K562 (cell line): ENCODE data around the gene MAS1L. TPM values are rescaled to one million over a fixed set of nuclear protein-coding genes. Genes with fewer than 3 reads are reported as not detected.

ENCODE experiments used
- ATAC-seq: fragments of 200-7000 bp; cut with Tn5 transposase; 3 replicates; pipeline ENCODE4 v1.9.1; 2020; ENCODE audit warnings: moderate library complexity
- BruUV-seq: library from RNA; stranded (reverse); fragments of 400-500 nt; replicated peaks from 2 replicates; lab custom pipeline; 2021; lab: Mats Ljungman, UMichigan
- CTCF ChIA-PET: fragments of 300-600 bp; formaldehyde crosslinking; extraction: SDS; loops from one replicate; lab custom pipeline; 2021; ENCODE audit warnings: low intra/inter-chr PET ratio; lab: Yijun Ruan, JAX
- POLR2A ChIA-PET: fragments of 300-600, 350-650 bp; sonication (Branson Sonifier 250); formaldehyde crosslinking; extraction: SDS; loops from one replicate; lab custom pipeline; 2021; ENCODE audit warnings: antibody characterized with exemption, inconsistent platforms; lab: Yijun Ruan, JAX
- DNase-seq, 4 experiments: peaks; one replicate each; pipeline versions ENCODE4 v3.0.0 to v3.0.0-alpha.2; 2011 to 2018; ENCODE audit warnings: low spot score in 3 of 4, mixed read lengths in 3 of 4; ENCODE audit errors: extremely low read depth in 1 of 4
- FAIRE-seq: peaks from 2 replicates; lab custom pipeline; 2011; peaks lifted over from hg19 to GRCh38; lab: Jason Lieb, UNC
- H2AFZ ChIP-seq: 2 replicates; pipeline ENCODE4 v1.6.0; 2011; ENCODE audit warnings: low read depth, low read length, control low read depth, inconsistent platforms
- H3K27ac ChIP-seq: fragments of 200-600 bp; 3 replicates; pipeline ENCODE4 v1.8.0; 2011; ENCODE audit warnings: low read depth, mild to moderate bottlenecking, control low read depth, inconsistent platforms, low read length, moderate library complexity, mixed read lengths; ENCODE audit errors: extremely low read depth
- H3K27me3 ChIP-seq, 2 experiments: fragments of 300-600 bp in 1 of 2; 2 replicates in 1 of 2; 3 replicates in 1 of 2; pipeline versions ENCODE4 v1.6.0 to v1.8.0; 2011; ENCODE audit warnings: inconsistent platforms in 2 of 2, low read length in 2 of 2, mild to moderate bottlenecking in 1 of 2, mixed read lengths in 1 of 2, moderate library complexity in 1 of 2; ENCODE audit not compliant: control insufficient read depth in 2 of 2, insufficient read depth in 2 of 2
- H3K36me3 ChIP-seq: fragments of 300-600 bp; 3 replicates; pipeline ENCODE4 v1.8.0; 2011; ENCODE audit warnings: mild to moderate bottlenecking, low read length, inconsistent platforms; ENCODE audit not compliant: control insufficient read depth, insufficient read depth
- H3K4me1 ChIP-seq, 2 experiments: fragments of 200-600 bp in 1 of 2; replicated peaks in 1 of 2; 2 replicates in 1 of 2; 3 replicates in 1 of 2; pipeline versions ENCODE4 v1.5.1 to v1.8.0; 2011; ENCODE audit warnings: inconsistent platforms in 2 of 2, low read length in 2 of 2, mild to moderate bottlenecking in 1 of 2, mixed read lengths in 1 of 2, moderate library complexity in 1 of 2; ENCODE audit not compliant: control insufficient read depth in 2 of 2, insufficient read depth in 2 of 2
- H3K4me2 ChIP-seq: 2 replicates; pipeline ENCODE4 v1.6.1; 2011; ENCODE audit warnings: low read length, control low read depth, inconsistent platforms, mixed read lengths; ENCODE audit not compliant: insufficient read depth
- H3K4me3 ChIP-seq: fragments of 200-600 bp; sonication (generic), shearing (Covaris generic); 2 replicates; pipeline ENCODE4 v1.5.1; 2016; ENCODE audit warnings: control low read depth, inconsistent platforms
- H3K79me2 ChIP-seq: fragments of 200-600 bp; 3 replicates; pipeline ENCODE4 v1.8.0; 2011; ENCODE audit warnings: low read length, inconsistent platforms; ENCODE audit not compliant: control insufficient read depth, insufficient read depth
- H3K9ac ChIP-seq, 2 experiments: 2 replicates each; pipeline versions ENCODE4 v1.6.0 to v1.6.1; 2011; ENCODE audit warnings: low read depth in 2 of 2, low read length in 2 of 2, control low read depth in 1 of 2, inconsistent platforms in 1 of 2, mild to moderate bottlenecking in 1 of 2, mixed read lengths in 1 of 2; ENCODE audit not compliant: insufficient read depth in 1 of 2
- H3K9me1 ChIP-seq: one replicate; pipeline ENCODE4 v1.6.0; 2011; ENCODE audit warnings: inconsistent platforms, mild to moderate bottlenecking, low read length, moderate library complexity; ENCODE audit not compliant: control insufficient read depth, insufficient read depth
- H3K9me3 ChIP-seq: replicated peaks from 2 replicates; pipeline ENCODE4 v1.5.1; 2011; ENCODE audit warnings: low read depth, low read length, inconsistent platforms; ENCODE audit not compliant: control insufficient read depth, insufficient read depth
- H4K20me1 ChIP-seq: replicated peaks from 2 replicates; pipeline ENCODE4 v1.6.1; 2011; ENCODE audit warnings: low read length, inconsistent platforms, mixed read lengths; ENCODE audit not compliant: control insufficient read depth, insufficient read depth
- BRCA1 ChIP-seq, 2 experiments: fragments of 450-650 bp in 1 of 2; sonication (generic) in 1 of 2; formaldehyde crosslinking in 1 of 2; IDR thresholded peaks; 2 replicates each; pipeline versions ENCODE4 v1.5.0 to v1.6.1; 2017 to 2020; ENCODE audit warnings: mild to moderate bottlenecking in 1 of 2, missing genetic modification reagents in 1 of 2
- CBX1 ChIP-seq: sonication (generic); IDR thresholded peaks from 2 replicates; pipeline ENCODE4 v1.6.1; 2016; ENCODE audit warnings: antibody characterized with exemption, low read depth, mild to moderate bottlenecking
- CXXC5 ChIP-seq: fragments of 250-450 bp; sonication (Bioruptor Pico); IDR thresholded peaks from 2 replicates; pipeline ENCODE4 v1.8.0; 2022; ENCODE audit warnings: inconsistent platforms, mild to moderate bottlenecking, moderate library complexity
- ETV6 ChIP-seq, 3 experiments: fragments of 150-350 bp in 1 of 3; sonication (generic) in 1 of 3; formaldehyde crosslinking in 1 of 3; IDR thresholded peaks; 2 replicates each; pipeline versions ENCODE4 v1.6.1 to v1.8.0; 2014 to 2022; ENCODE audit warnings: borderline replicate concordance in 2 of 3, low read depth in 2 of 3, antibody characterized with exemption in 1 of 3, low read length in 1 of 3, mild to moderate bottlenecking in 1 of 3, missing genetic modification reagents in 1 of 3
- MTF1 ChIP-seq: fragments of 250-450 bp; sonication (Bioruptor Pico); IDR thresholded peaks from 2 replicates; pipeline ENCODE4 v1.9.0; 2021; ENCODE audit warnings: moderate library complexity, mild to moderate bottlenecking, inconsistent platforms, borderline replicate concordance
- RUNX1 ChIP-seq: sonication (generic); IDR thresholded peaks from 2 replicates; pipeline ENCODE4 v1.6.1; 2016; ENCODE audit warnings: antibody characterized with exemption, low read depth
- SRSF3 ChIP-seq: fragments of 200-400 bp; formaldehyde crosslinking; IDR thresholded peaks from 2 replicates; pipeline ENCODE4 v1.6.1; 2016; ENCODE audit warnings: mild to moderate bottlenecking, low read length, moderate library complexity; ENCODE audit not compliant: insufficient read depth
- WGBS: fragments of 100-300 bp; shearing (Covaris generic); methylation state at CpG from one replicate; pipeline ENCODE4 v1.1.6; 2016; ENCODE audit warnings: low coverage, mixed read lengths; ENCODE audit not compliant: insufficient coverage; ENCODE audit errors: missing lambda C conversion rate; 5-methylcytosine and 5-hydroxymethylcytosine counted together
- in situ Hi-C: fragments of 300-500 bp; cut with MboI; formaldehyde crosslinking; loops from 4 replicates; pipeline ENCODE4 v1.15.0; 2018; ENCODE audit warnings: inconsistent platforms, mixed read lengths
- intact Hi-C: fragments of 100-400 bp; cut with micrococcal nuclease; formaldehyde crosslinking; loops from 2 replicates; pipeline ENCODE4 v1.14.2; 2022
- polyA plus RNA-seq, 8 experiments: library from polyadenylated mRNA; depleted of rRNA in 4 of 8; stranded (reverse) in 5 of 8; unstranded in 3 of 8; fragments of >200 nt; fragmentation: Nextera tagmentation in 2 of 8; fragmentation: Illumina TruSeq in 1 of 8; extraction: Ambion mirVana in 2 of 8; extraction: Trizol in 1 of 8; gene quantifications; 2 replicates each; pipeline versions ENCODE4 v1.2.1 to v1.2.3, GENCODE V29; 2011 to 2014; ENCODE audit warnings: inconsistent platforms in 1 of 8, missing spikeins in 1 of 8
- total RNA-seq, 7 experiments: library from RNA; depleted of rRNA in 6 of 7; stranded (reverse); fragments of >200 nt in 6 of 7; fragmentation: Illumina TruSeq in 2 of 7; extraction: Trizol in 2 of 7; gene quantifications; 2 replicates each; pipeline versions ENCODE4 v1.2.1 to v1.2.3, GENCODE V29; 2011 to 2021; ENCODE audit warnings: low replicate concordance in 1 of 7
- TF ChIP-seq, protein P1 (sequence below): fragments of 450-650 bp; formaldehyde crosslinking; IDR thresholded peaks from 2 replicates; pipeline ENCODE4 v1.4.0; 2022; ENCODE audit warnings: missing genetic modification characterization

Gene MAS1L
- total and polyA plus RNA-seq, 9 of the 15 experiments (the other 6 are each of a cell fraction or from before 2014, with no cell fraction given), result not detected

DNA sequence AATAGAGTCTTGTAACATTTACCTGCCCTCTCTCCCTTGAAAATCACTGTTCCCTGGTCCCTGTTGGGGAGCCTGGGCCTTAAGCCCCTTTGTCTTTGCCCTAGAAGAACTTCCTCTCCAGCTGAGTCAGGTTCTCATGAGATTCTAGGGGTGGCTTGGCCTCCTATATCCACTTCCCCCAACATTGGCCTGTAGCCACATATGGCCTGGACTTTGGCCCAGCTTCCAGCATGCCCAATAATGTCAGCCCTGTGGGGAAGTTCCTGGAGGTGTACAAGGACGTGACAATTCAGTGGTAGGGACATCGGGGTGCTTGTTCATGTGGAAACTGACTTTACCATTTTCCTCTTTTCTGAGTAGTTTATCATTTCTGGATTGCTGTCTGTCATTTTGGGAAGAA lies 17.2 kb upstream of the MAS1L start:
- Histone ChIP-seq H4K20me1 (0 out of 2 replicates have a peak, but pooled peaks cover 2% of the 10 kb centered on the region), H3K4me3 (no peak overlapping the region), H3K27ac (no peak overlapping the region), H3K4me2 (no peak overlapping the region), H2AFZ (no peak overlapping the region), H3K36me3 (no peaks in the 10 kb centered on the region), H3K9ac (no peak overlapping the region), H3K9me1 (no peaks in the 10 kb centered on the region), H3K27me3 (peaks cover 14 to 70% of the 10 kb centered on the region in 2 experiments; a peak in 4 of 5 replicates), H3K9me3 (no peaks in the 10 kb centered on the region), H3K79me2 (no peaks in the 10 kb centered on the region), H3K4me1 (no peaks in the 10 kb centered on the region)
- FAIRE-seq (peak; percentile 42), DNase-seq (no peak), ATAC-seq (no peak)
- CTCF ChIA-PET, result no interaction called here
- WGBS, result 3% methylated on average over 2 of the region's 2 CpGs
- POLR2A ChIA-PET, result no interaction called here
- intact Hi-C loops (no loop called here), in situ Hi-C loops (no loop called here)
- no TSS peak for BruUV-seq
- TF ChIP-seq CXXC5 (CRISPR knock-in tag) (no peak), BRCA1 (IDR thresholded peaks at IDR 0.05) (no peak), BRCA1 (CRISPR knock-in tag; IDR thresholded peaks at IDR 0.05) (no peak), ETV6 (IDR thresholded peaks at IDR 0.05; ENCODE audit: borderline replicate concordance in 1 of 2, low read depth in 2 of 2, low read length in 1 of 2) (no peak), ETV6 (CRISPR knock-in tag; IDR thresholded peaks at IDR 0.05; ENCODE audit: borderline replicate concordance) (no peak), SRSF3 (no peak), CBX1 (no peak), RUNX1 (no peak), MTF1 (CRISPR knock-in tag) (no peak)
- TF ChIP-seq, protein P1, sequence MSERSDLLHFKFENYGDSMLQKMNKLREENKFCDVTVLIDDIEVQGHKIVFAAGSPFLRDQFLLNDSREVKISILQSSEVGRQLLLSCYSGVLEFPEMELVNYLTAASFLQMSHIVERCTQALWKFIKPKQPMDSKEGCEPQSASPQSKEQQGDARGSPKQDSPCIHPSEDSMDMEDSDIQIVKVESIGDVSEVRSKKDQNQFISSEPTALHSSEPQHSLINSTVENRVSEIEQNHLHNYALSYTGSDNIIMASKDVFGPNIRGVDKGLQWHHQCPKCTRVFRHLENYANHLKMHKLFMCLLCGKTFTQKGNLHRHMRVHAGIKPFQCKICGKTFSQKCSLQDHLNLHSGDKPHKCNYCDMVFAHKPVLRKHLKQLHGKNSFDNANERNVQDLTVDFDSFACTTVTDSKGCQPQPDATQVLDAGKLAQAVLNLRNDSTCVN, result no peak
